ENCODE data around the gene MTRR.
"Not testable (repeated sequence)": the region's sequence is repeated elsewhere in the genome, so short reads cannot be mapped to it uniquely, and the experiment has no call there.

The MTRR gene

DNA sequence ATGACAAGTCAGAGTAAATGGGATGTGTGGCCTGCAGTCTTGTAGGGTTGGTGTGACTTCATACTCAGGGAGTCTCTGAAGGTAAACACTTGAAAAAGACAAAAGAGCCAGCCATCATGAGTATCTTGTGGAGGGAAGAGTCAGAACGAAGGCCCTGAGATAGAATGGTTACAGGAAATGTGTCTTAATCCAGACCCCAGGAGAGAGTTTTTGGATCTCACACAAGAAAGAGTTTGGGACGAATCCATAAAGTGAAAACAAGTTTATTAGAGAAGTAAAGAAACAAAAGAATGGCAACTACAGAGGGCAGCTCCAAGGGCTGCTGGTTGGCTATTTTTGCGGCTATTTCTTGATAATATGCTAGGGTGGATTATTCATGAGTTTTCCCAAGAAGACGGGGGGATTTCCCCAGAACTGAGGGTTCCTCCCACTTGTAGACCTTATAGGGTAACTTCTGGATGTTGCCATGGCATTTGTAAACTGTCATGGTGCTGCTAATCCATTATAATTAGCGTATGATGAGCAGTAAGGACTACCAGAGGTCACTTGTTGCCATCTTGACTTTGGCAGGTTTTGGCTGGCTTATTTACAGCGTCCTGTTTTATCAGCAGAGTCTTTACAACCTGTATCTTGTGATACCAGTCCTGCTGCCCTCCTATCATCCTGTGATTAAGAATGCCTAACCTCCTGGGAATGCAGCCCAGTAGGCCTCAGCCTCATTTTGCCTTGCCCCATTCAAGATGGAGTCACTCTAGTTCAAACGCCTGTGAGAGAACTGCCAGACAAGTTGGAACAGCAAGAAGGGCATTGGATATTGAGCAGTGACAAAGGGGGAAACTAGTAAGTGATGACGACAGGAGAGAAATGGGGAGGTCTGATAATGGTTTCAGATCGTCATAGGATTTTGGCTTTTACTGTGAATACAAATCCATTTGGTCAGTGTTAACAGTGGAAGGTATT, 34.0 kb downstream of the MTRR start:
- DNase-seq, result no peak

- no peak for DNase-seq
These were observed 35.2 kb downstream of the MTRR start for GRCh38 chr5:7904170-7904569.

DNA sequence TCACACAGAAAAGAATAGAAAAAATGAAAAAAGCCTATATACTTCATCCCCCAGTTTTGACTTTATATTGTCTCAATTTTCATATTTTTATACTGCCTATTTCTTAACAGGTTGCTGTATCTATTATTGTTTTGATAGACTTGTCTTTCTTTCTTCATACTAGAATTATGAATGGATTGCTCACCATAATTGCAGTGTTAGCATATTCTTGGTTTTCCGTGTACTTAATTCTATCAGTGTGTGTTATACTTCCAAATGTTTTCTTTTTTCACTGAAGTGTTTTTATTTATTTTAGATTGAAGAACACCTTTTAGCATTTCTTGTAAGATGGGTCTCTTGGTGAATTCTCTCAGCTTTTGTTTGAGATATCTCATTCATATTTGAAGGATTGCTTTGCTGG, 38.7 kb downstream of the MTRR start:
- DNase-seq, result no peak

GRCh38 chr5:7908317-7908716, 39.4 kb downstream of the MTRR start:
- no peak for DNase-seq

GRCh38 chr5:7910738-7911428, 41.9 kb downstream of the MTRR start:
- no peak for DNase-seq

DNA sequence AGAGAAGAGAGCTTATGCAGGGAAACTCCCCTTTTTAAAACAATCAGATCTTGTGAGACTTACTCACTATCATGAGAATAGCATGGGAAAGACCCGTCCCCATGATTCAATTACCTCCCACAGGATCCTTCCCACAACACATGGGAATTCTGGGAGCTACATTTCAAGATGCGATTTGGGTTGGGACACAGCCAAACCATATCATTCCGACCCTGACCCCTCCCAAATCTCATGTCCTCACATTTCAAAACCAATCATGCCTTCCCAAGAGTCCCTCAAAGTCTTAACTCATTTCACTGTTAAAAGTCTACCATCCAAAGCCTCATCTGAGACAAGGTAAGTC, 42.5 kb downstream of the MTRR start:
- DNase-seq, result not testable (repeated sequence)

DNA sequence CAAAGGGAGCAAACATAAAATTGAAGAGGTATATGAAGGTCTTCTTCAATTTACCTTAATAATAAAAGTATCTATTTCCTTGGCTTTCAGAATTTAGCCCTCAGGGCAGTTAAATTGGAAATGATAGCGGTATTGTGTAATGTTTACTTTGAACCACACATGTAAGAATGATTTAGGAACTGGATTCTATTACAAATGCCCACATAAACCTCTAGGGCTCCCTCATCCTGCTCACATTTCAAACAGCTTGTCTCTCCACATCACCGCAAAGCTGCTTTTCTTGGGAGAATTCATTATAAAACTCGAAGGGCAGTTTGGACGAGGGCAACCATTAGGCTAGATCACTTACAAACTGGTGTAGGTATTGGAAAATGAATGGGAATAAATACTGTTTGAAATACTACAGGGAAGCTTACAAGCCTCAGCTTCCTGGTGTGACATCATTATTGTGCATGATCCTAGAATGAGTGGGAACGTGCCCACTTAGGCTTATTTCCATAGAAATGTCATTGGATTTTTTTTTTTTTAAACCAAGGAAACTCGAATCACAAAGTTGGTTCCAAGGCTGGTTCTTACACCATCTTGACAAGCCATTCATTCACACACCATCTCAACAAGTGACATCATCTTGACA, 47.3 kb downstream of the MTRR start:
- no peak for DNase-seq

DNA sequence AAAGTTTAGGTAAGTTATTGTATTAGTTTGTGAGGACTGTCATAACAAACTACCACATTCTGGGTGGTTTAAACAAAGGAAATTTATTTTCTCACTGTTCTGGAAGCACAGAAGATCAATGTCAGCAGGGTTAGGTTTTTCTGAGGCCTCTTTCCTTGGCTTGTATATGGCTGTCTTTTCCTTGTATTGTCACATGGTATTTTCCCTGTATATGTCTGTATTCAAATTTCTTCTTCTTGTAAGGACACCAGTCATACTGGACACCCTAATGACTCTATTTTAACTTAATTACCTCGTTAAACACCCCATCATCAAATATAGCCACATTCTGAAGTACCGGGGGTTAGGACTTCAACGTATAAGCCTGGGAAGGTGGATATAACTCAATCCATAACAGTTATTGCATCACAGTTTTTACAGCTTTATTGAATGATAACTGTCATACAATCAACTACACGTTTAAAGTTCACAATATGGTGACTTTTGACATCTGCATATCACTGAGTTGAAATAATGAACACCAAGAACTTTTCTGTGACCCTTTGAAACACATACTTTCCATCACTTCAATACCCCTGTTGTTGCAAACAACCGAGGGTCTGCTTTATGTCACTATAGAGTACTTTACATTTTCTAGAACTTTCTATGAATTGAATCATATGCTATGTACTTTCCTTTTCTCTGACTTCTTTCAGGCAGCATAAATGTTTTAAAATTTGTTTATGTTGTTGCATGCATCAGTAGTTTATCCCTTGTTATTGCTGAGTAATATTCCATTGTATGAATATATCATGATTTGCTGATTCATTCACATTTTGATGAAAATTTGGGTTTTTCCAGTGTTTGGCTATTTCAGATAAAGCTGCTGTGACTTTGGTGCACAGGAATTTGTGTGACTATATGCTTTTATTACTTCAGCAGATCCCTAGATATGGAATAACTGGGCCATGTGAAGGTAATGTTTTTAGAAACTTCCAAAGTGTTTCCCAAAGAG, 48.5 kb downstream of the MTRR start:
- DNase-seq, result no peak

GRCh38 chr5:7925961-7926695, 57.2 kb downstream of the MTRR start:
- no peak for DNase-seq

GRCh38 chr5:7926720-7927119, 57.8 kb downstream of the MTRR start:
- DNase-seq, result no peak

- peak; percentile 61 for DNase-seq
These were observed 58.8 kb downstream of the MTRR start for GRCh38 chr5:7927466-7928375.

DNA sequence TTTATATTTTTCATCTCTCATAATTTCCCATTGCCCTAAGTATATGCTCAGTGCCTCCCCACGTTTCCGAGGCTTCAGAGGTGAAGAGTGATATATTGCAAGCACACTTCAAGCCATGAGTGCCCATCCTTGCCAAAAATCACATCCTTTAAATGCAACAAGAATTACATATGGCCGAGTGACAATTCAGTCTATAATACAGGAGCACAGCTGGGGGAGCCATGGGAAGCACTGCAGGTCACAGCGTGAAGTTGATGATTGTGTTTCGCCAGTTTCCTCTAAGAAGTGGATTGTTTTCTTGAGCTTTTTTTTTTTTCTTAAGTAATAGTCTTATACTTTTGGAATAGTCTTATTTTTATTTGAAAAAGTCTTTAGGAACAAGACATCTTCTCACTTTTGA, 61.1 kb downstream of the MTRR start:
- DNase-seq, result no peak

DNA sequence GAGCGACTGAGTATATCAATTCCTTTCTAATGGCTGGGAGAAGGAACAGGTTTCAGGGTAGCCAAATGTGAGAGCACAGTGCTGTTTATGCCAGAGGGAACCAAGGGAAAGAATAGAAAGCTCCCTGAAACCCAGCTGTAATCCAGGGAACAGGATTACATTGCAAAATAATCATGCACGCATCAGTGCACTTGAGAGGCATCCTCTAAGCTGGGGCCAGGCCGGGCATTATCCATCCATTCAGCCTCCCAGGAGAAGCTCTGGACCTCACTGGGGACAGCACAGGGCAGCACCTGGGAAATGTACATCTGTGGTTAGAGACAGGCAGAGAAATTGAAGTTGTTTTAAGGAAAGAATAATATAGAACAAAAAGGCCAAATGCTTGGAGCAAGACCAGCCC, 72.7 kb downstream of the MTRR start:
- no peak for DNase-seq

GRCh38 chr5:7947301-7947700, 78.4 kb downstream of the MTRR start:
- DNase-seq, result no peak
